ENCODE data around the gene WWOX.
"Not testable (repeated sequence)": the region's sequence is repeated elsewhere in the genome, so short reads cannot be mapped to it uniquely, and the experiment has no call there.

Gene WWOX

GRCh38 chr16:79247386-79247785 is 1147.9 kb downstream of the WWOX start:
- no peak for DNase-seq (ENCODE audit: low spot score)
- TF ChIP-seq, protein P1, sequence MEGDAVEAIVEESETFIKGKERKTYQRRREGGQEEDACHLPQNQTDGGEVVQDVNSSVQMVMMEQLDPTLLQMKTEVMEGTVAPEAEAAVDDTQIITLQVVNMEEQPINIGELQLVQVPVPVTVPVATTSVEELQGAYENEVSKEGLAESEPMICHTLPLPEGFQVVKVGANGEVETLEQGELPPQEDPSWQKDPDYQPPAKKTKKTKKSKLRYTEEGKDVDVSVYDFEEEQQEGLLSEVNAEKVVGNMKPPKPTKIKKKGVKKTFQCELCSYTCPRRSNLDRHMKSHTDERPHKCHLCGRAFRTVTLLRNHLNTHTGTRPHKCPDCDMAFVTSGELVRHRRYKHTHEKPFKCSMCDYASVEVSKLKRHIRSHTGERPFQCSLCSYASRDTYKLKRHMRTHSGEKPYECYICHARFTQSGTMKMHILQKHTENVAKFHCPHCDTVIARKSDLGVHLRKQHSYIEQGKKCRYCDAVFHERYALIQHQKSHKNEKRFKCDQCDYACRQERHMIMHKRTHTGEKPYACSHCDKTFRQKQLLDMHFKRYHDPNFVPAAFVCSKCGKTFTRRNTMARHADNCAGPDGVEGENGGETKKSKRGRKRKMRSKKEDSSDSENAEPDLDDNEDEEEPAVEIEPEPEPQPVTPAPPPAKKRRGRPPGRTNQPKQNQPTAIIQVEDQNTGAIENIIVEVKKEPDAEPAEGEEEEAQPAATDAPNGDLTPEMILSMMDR (IDR thresholded peaks at IDR 0.05) = no peak
- H3K4me3 ChIP-seq = no peak overlapping the region
- no peak overlapping the region for H3K27ac ChIP-seq

GRCh38 chr16:79248351-79248750 is 1148.9 kb downstream of the WWOX start:
- H3K27ac ChIP-seq = no peak overlapping the region
- H3K4me3 ChIP-seq = no peak overlapping the region
- DNase-seq (ENCODE audit: low spot score) = no peak
- TF ChIP-seq, protein P1 (IDR thresholded peaks at IDR 0.05) = no peak

- no peak for DNase-seq (ENCODE audit: low spot score)
- Histone ChIP-seq H3K27ac (no peak overlapping the region), H3K4me3 (no peak overlapping the region)
- TF ChIP-seq, protein P1 (IDR thresholded peaks at IDR 0.05) = no peak
These were observed 1151.1 kb downstream of the WWOX start for GRCh38 chr16:79250502-79251098.

GRCh38 chr16:79253100-79253631 is 1153.7 kb downstream of the WWOX start:
- no peak overlapping the region for H3K27ac ChIP-seq
- no peak overlapping the region for H3K4me3 ChIP-seq
- TF ChIP-seq, protein P1 (IDR thresholded peaks at IDR 0.05) = no peak
- DNase-seq (ENCODE audit: low spot score) = no peak

GRCh38 chr16:79257953-79258490 is 1158.6 kb downstream of the WWOX start:
- no peak for DNase-seq (ENCODE audit: low spot score)
- Histone ChIP-seq H3K27ac (no peak overlapping the region), H3K4me3 (no peak overlapping the region)
- TF ChIP-seq, protein P1 (IDR thresholded peaks at IDR 0.05) = no peak

GRCh38 chr16:79260890-79261289 is 1161.4 kb downstream of the WWOX start:
- H3K4me3 ChIP-seq; DNase-seq (ENCODE audit: low spot score); H3K27ac ChIP-seq: not testable (repeated sequence)

- no peak overlapping the region for H3K27ac ChIP-seq
- TF ChIP-seq, protein P1 (IDR thresholded peaks at IDR 0.05) = no peak
- no peak overlapping the region for H3K4me3 ChIP-seq
- no peak for DNase-seq (ENCODE audit: low spot score)
These were observed 1162.1 kb downstream of the WWOX start for GRCh38 chr16:79261481-79261940.

All from coronary artery (tissue), 2 donors.